ENCODE data around the gene PLCG1.
A peak's percentile ranks its signal among the peaks of the same experiment; 100 is the strongest.
"Not testable (repeated sequence)": the region's sequence is repeated elsewhere in the genome, so short reads cannot be mapped to it uniquely, and the experiment has no call there.

PLCG1 gene

DNA sequence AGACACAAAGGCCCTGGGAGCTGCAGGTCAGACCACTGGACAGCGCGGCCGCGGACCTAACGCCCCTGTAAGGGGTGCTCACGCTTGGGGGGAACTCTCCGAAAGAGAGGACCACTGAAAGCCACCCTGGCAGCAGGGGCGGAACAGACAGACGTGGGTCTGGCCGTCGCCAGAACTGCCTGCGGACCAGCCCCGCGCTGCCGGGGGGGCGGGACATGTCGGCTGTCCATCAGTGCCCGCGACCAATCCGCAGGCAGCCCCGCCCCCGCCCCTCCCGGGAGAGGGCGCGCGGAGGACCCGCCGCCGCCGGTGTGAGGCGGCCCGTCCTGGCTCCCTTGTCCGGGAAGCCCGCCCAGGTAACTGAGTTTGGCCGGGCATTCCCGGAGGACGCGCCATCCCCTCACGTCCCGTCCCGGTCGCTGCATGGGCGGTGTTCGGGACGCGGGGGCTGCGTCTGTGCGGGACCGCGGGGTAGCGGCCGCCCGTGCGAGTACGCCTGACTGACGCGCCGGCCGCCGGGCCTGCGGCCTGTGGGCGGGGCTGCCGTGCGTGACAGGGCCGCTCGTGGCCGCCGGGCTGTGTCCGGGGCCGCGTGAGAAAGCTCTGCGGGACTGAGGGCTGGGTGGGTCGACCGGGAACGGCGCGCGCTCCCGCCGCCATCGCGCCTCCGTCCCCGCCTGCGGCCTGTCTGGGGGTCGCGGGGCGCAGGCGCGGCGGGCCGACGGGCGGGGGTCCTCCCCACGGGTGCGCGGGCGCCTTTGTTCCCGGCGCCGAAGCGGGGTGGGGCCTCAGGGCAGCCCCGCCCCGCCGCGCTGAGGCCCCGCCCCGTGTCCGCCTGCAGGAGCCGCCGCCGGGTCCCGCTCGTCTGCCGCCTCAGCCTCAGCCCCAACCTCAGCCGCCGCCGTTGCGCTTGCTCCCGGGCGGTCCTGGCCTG lies at the start of gene PLCG1:
PLCG1 (plus strand) TSS at position 864 of the 934 bp plus-strand sequence. CDS start 99 bp downstream, outside the sequence.
- peak; percentile 67 for DNase-seq

DNA sequence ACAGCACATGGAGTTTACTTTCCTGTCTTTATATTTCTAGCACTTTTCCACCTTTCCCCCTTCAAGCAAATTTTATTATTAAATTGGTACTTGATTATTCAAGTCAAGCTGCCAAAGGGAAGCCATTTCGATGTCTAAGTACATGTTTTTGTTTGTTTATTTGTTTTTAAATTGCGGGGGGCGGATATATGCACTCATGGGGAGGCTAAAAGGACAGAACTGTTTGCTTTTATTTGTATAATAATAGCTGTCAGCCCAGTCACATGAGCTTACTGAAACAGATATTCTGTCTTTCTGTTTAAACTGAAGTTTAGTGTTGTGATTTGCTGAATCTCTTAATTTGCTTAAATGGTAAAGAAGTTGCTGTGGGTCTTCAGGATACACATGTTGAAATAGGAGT lies 49.6 kb upstream of the PLCG1 start:
- no peak for DNase-seq

DNA sequence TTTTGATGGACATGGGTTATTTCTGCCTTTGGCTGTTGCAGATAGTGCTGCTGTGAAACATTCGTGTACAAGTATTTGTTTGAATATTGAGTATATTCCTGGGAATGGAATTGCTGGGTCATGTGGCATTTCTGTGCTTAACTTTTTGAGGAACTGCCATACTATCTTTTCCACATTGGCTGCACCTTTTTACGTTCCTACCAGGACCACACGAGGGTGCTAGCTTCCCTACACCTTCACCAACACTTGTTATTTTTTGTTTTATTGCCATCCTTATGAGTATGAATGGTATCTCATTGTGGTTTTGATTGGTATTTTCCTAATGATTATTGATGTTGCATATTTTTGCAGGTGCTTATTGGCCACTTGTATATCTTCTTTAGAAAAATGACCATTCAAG lies 47.8 kb upstream of the PLCG1 start:
- no peak for DNase-seq

DNA sequence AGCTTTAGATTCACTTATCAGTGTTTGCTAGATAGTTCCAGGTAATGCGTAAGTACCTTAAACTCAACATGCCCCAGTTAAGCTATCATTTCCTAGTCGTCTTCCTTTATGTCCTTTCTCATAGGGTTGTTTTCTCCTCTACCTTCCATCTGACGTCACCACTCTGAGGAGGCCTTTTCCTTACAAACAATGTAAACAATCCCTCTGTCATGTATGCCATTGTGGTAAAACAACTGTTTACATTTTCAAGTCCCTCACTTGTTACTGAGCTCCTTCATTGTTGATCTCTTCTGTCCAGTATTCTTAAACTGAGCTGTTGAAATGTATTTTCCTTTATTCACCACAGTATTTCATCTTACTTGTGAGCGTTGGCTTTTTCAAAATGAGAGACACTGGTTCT lies 45.4 kb upstream of the PLCG1 start:
- DNase-seq, result no peak

DNA sequence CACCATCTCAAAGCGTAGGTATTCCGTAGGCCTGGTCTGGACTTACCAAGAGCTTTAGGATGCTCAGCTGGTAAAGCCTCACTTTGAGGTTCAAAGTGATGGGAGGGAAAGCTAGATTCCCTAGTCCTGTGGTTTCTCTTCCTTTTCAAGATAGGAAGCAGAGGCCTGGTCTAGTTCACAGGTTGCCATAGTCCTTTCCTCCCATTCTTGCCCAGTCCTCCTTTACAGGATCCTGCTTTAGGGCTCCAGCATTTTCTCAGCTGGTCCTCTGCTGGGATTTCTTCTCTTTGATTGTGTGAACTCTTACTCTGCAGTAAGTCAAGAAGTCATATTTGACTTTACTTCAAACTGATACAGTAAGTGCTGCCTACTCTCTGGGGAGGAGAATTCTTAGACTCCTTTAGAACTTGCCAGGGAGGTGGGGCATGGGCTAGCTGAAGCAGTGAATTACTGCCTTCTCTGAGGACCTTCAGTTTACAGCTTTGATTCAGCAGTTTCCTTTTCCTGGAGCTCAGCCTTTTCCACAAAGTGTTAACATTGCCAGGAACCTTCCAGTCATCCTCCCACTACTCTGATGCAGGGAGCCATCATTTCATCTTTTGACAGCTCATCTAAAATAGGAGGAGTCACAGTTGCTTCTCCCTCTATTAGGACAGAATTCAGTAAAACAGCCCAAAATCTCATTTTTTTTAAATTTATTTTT lies 42.8 kb upstream of the PLCG1 start:
- DNase-seq, result no peak

DNA sequence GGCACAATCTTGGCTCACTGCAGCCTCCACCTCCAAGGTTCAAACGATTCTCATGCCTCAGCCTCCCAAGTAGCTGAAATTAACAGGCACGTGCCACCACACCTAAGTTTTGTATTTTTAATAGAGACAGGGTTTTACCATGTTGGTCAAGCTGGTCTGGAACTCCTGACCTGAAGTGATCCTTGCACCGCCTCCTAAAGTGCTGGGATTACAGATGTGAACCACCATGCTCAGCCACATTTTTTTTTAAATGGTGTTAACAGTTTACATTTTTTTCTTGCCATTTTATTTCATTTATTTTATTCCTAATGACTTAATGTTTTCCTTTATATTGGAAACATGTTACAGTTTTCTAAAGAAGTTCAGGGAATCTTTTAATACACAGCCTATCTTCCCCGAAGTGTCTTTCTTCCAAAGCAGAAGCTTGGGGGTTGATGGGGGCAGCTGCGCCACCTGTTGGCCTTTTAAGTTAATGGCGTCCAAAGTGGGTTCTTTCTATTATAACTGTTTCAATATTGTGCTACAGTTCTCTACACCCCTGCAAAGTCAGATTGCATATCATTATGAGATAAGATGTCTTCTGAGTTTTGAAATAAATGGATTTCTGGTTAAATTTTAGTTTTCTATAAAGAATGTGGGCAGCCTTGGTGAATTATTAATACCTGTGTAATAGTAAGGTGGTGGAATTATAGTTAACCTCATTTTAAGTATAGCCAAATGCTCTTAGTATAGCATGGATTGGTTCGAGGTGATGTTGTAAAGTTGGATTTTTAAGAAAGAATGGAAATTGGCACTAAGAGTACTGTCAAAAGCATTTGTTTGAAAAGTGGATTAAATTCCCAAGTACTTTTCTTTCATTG lies 42.0 kb upstream of the PLCG1 start:
- DNase-seq, result peak; percentile 26

DNA sequence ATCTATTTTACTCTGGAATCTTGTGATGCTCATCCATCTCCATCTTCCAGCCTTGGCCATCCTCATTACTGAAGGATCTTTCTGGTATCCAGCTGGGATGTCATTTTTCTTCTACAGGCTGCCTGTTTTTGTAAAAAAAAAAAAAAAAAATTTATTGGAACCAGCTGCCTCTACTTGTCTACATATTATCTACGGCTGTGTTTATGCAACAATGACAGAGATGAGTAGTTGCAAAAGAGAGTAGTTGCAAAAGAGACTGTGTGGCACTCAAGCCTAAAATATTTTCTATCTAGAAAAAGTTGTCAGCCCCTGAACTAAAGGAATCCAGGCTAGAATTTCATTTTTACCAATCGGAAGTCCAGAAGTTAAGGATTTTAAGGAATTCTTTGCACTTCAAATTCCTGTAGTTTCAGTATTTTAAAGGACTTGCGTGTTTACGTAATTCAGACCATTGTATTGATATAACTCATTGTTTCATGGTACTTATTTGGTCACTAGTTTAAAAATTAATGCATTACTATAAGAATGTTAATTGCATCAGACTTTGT lies 38.6 kb upstream of the PLCG1 start:
- DNase-seq, result no peak

DNA sequence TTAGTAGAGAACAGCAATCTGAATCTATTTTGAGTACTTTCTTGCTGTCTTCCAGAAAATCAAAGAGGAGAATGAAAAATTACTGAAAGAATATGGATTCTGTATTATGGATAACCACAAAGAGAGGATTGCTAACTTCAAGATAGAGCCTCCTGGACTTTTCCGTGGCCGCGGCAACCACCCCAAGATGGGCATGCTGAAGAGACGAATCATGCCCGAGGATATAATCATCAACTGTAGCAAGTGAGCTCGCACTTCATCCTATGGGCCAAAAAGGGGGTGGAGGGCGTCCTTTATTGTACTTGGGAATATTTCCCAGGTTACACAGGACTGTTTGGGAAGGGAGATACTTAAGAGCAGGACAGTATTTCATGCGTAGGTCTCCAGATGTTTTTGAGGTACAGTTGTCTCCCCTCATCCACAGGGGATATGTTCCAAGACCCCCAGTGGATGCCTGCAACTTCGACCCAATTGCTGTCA lies 37.3 kb upstream of the PLCG1 start:
- no peak for DNase-seq

DNA sequence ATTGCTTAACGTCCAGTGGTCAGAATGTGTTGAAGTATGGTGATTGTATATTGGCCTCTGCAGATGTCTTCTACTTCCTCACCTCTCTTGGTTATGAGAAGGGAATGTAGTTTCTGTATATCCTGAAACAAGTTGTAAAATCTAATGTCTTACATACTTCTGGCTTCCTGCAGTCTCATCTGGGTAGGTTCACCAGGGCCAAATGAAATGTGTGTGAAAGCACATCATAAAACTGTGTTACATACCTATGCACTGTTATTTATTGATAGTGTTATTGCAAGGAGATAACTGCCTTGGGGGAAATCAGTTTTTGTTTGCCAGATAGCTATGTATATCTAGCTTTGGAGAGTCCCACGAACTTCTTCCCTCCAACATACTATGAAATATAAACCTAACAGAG lies 35.7 kb upstream of the PLCG1 start:
- no peak for DNase-seq

DNA sequence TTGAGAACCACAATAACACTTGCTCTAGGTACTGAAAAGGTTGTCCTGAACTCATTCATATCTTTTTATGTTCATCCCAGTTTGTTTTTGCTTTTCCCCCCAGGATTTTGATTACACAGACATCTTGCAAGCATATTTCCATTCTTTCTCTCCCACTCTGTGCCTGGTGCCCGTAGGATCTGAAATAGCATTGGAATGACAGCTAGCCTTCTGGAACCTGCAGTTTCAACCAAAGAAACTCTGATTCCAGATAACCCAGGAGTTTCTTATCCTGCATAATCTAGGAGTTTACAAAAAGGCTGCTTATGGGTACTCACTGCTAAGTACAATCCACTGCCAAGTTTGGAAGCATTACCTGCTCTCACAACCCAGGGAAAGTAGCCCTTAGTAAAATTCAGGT lies 28.8 kb upstream of the PLCG1 start:
- DNase-seq, result no peak

DNA sequence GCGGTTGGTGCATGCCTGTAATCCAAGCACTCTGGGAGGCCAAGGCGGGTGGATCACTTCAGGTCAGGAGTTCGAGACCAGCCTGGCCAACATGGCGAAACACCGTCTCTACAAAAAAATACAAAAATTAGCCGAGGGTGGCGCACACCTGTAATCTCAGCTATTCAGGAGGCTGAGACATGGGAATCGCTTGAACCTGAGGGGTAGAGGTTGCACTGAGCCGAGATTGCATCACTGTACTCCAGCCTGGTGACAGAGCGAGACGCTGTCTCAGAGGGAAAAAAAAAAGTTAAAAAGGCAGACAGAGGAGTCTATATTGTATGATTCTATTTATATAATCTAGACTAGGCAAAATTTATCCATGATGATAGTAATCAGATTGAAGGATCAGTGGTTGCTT lies 27.3 kb upstream of the PLCG1 start:
- DNase-seq, result no peak

DNA sequence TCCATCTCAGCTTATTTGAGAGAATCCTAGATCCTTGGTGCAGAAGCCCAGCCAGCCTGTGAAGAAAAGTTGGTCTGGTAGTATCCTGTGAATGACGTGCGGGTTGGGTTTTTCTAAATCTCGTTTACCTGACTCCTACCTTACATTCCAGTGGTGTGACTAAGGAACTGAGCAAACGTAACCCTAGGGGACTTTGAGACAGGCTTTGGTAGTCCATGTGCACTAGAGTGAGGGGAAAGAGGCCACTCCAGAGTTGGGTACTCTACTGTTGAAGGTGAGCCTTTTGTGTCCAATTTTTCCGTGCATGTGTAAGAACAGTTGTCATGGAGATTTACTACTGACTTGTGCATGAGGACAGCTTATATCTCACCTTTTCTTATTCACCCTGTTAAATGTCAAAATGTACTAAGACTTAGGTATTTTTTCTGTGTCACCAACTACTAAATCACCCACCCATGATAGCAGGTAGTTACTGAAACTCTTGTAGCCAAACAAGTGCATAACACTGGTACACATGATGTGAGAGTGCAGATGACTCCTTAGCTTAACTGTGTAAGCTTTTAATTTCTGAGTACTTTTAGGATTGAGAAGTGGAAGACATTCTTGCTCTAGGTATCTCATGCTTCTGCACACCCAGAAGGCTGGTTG lies 26.3 kb upstream of the PLCG1 start:
- no peak for DNase-seq

DNA sequence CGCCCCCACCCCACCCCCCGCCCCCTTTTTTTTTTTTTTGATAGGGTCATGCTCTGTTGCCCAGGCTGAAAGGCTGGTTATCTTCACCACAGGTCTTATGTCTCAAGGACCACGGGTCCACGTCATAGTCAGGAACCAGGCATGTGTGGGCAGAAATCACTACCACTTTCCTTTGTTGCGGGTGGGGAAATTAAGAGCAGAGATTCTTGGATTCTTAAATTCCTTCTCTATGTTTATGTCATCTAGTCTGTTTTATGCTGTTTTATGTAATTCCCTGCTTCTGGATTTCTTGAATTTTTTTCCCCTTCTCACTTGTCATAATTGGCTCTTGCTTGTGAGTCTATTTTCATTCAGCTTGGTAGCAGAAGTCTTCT lies 25.8 kb upstream of the PLCG1 start:
- no peak for DNase-seq

DNA sequence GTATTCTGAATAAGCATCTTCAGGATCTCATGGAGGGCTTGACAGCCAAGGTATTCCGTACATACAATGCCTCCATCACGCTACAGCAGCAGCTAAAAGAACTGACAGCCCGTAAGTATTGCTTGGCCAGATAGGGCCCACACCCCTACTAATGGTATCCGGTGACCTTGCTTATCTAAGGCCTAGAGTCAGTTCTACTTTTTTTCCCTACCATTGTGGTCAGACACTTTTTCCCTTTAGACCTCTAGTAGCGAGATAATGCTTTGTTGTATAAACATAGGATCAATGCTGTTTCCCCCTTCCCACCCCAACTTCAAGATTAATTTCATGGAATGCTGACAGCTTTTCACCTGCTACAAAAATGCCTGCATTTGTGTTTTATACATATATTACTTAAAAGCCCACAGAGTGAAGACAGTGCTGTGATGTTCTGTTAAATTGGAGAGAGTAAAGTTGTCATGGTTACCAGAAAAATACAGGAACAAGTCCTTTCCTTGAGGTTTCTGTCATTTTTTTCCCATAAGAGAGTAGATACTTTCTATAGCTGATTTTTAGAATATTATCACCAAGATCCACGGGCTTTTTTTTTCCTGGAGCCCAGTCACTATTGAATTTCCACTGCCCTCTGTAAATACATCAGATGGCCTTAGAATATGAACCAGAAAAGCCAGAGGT lies 20.9 kb upstream of the PLCG1 start:
- DNase-seq, result no peak

DNA sequence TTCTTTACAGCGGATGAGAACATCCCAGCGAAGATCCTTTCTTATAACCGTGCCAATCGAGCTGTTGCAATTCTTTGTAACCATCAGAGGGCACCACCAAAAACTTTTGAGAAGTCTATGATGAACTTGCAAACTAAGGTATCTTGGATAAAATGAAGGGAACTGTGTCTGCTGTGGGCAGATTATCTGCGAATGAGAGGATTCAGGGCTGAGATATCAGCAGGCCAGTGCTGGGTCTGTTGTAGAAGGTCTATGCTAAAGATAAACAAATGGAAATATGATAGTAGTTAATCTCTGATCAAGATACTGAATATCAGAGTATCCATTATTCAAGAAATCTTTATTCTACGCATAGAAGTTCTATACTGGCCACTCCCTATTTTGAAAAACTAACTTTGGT lies 19.2 kb upstream of the PLCG1 start:
- not testable (repeated sequence) for DNase-seq

DNA sequence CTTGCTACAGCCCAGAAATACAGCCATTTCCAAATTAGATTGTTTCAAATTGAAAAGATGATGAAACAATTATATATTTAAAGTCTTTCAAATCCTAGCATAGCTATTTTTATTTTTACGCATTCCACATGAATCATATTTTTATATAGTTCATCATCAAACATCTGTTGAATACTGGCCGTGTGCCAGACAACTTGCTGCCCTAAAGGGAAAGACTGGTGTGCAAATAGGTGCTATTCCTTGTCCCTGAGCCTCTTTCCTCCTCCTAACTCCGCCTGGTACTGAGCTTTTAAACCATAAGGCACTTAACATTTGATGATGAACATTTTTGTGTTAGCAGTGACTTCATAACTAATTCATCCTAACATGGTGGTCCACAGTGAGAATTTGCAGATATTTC lies 18.7 kb upstream of the PLCG1 start:
- DNase-seq, result no peak

DNA sequence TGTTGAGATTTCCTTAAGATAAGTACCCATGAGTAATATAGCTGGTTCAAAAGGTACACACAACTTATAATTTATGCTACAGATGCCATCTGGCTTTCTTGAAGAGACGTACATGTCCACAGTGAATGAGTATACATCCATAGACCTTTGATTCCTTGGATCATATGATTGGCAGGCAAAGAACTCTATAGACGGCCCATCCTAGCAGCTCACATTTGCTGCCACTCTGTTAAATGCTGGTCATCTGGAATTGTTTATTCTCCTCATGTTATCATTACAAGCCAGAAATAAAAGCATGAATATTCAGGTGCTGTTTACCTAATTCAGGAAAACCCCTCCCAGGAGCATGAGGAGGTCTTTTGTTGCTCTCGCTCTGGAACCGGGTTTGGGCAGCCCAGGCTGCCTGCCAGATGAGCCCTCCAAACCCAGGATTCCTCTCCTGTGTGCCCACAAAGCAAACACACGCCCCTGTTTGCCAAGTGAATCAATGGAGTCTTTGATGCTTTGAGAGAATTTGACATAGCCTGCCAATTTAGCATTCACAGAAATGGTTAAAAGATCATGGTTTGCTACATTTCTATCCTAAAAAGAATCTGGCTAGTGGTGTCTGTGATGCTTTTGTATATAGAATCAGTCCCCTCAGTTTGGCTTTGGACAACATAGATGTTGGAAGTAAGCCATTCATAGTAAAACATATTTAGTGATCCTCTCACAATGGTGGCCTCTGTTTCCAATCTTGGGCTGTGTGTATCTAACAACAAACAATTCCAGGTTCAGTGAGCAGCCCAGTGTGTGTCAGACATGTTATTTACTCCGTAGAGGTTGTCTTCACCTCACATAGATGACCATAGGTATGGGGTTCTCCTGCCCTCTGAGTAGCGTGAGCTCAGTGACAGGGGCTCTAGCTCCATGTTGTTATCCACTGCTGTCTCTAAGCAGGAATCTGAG lies 17.5 kb upstream of the PLCG1 start:
- DNase-seq, result no peak

DNA sequence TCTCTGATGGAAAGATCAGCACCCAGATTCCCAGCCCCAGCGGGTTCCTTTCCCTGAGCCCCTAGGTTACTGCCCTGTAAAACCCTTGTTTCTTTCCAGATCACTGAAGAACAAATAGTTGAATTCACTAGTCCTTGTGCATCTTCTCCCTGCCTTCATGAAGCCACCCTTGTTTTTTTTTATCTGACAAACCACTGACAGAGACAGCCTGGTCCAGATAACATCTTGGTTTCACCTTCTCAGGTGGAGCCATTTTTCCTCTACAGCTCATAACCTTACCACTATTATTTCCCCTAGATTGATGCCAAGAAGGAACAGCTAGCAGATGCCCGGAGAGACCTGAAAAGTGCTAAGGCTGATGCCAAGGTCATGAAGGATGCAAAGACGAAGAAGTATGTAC lies 15.9 kb upstream of the PLCG1 start:
- DNase-seq, result no peak

DNA sequence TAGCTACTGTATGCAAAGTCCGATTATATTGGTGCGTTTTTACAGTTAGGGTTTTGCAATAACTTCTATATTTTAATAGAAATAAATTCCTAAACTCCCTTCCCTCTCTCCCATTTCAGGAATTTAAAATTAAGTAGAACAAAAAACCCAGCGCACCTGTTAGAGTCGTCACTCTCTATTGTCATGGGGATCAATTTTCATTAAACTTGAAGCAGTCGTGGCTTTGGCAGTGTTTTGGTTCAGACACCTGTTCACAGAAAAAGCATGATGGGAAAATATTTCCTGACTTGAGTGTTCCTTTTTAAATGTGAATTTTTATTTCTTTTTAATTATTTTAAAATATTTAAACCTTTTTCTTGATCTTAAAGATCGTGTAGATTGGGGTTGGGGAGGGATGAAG lies 13.7 kb upstream of the PLCG1 start:
- no peak for DNase-seq

DNA sequence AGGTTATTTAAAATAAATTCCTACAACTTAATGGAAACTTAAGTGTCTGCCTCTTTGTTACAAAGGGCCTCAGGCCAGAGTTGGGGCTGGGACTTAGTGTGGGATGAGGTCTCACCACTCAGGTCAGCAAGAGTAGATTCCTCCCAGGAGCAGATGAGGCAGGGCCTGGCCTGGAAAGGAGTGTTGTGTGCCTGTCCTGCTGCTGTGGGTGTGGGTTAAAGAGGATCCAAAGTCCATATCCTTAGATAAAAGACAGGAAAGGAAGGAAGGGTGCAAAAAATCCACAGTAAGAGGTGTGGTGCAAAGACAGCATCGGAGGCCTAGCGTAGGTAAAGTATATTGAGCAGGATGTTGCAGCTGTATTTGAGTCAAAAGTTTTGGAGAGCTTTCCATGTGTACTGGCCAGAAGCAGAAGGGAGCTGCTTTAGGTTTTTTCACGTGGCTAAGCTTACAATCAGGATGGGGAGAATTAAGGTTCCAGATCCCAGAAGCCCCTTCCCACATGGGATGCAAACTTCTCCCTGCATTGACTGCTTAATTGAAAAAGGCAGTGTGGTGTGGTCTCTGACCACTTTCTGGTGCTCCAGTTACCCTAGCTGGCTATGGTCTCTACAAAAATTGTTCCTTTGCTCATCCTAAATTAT lies 12.8 kb upstream of the PLCG1 start:
- no peak for DNase-seq

Data from GDM1 (cell line).